Measurements from ENCODE around the gene SKA2.

SKA2 gene

DNA sequence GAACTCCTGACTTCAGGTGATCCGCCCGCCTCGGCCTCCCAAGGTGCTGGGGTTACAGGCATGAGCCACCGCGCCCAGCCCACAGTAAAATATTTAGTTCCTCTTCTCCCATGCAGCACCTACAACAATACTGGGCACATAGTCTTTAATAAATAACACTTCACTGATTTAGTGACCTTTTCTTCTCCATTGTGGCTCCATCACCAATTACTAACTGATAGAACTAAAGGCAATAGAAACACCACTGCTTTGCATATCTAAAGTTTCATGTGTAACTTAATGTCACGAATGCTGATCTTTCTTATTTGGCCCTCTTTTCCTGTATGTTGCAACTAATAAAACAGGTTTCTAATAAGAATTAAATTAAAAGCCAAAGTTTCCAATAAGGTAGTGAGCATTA, 87.2 kb downstream of the SKA2 start:
- H3K4me3 ChIP-seq (replicated peaks; ENCODE audit: low read depth, low read length) = no peak overlapping the region
- TF ChIP-seq, protein P1, sequence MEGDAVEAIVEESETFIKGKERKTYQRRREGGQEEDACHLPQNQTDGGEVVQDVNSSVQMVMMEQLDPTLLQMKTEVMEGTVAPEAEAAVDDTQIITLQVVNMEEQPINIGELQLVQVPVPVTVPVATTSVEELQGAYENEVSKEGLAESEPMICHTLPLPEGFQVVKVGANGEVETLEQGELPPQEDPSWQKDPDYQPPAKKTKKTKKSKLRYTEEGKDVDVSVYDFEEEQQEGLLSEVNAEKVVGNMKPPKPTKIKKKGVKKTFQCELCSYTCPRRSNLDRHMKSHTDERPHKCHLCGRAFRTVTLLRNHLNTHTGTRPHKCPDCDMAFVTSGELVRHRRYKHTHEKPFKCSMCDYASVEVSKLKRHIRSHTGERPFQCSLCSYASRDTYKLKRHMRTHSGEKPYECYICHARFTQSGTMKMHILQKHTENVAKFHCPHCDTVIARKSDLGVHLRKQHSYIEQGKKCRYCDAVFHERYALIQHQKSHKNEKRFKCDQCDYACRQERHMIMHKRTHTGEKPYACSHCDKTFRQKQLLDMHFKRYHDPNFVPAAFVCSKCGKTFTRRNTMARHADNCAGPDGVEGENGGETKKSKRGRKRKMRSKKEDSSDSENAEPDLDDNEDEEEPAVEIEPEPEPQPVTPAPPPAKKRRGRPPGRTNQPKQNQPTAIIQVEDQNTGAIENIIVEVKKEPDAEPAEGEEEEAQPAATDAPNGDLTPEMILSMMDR (IDR thresholded peaks at IDR 0.05; ENCODE audit: low read depth, low read length, missing control alignments) = no peak
- no peak for DNase-seq (ENCODE audit: extremely low read depth, low read depth)

DNA sequence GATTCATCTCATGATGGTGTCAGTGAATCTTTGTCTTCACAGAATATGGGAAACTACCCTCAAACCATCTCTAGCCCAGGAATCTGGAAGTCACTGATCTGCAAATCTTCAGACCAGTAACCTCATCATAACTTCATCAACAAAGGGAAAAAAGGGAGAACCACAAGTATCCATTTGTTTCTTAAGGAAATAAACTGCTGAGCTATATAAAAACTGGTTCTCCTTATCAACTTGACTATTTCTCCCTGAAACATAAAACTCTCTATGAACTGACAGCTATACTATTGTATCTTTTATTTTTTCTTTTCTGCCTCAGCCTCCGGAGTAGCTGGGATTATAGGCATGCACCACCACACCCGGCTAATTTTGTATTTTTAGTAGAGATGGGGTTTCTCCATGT, 87.6 kb downstream of the SKA2 start:
- no peak overlapping the region for H3K4me3 ChIP-seq (replicated peaks; ENCODE audit: low read depth, low read length)
- no peak for DNase-seq (ENCODE audit: extremely low read depth, low read depth)
- TF ChIP-seq, protein P1 (IDR thresholded peaks at IDR 0.05; ENCODE audit: low read depth, low read length, missing control alignments) = no peak

DNA sequence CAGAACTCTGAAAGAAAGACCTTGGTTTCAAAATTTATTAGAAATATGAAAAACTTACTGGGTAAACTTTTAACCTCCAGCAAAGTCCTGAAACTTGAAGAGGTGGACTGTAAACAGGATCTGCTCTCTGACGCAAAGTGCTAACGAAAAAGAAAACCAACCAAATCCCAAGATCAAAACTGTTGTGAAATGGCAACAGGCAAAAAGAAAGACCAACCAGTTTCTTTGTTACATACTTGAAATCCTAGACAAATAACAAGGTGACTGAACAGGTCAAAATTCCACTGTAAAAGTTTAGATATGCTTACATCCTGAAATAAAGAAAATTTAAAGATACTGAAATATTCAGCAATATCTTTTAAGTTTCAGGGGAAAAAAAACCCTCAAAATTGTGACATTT, 92.5 kb downstream of the SKA2 start:
- TF ChIP-seq, protein P1 (IDR thresholded peaks at IDR 0.05; ENCODE audit: low read depth, low read length, missing control alignments) = no peak
- no peak overlapping the region for H3K4me3 ChIP-seq (replicated peaks; ENCODE audit: low read depth, low read length)
- no peak for DNase-seq (ENCODE audit: extremely low read depth, low read depth)
